ENCODE data around the gene DSG3.

Gene DSG3

DNA sequence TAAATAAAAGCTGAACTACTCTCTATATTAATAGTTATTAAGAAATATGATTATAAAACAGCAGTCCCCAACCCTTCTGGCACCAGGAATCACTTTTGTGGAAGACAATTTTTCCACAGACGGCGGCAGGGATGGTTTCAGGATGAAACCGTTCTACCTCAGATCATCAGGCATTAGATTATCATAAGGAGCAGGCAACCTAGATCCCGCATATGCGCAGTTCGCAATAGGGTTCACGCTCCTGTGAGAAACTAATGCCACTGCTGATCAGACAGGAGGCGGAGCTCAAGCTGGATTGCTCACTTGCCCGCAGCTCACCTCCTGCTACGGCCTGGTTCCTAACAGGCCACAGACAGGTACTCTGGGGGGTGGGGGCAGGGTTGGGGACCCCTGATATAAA is 31.1 kb downstream of the DSG3 start:
- TF ChIP-seq, protein P1, sequence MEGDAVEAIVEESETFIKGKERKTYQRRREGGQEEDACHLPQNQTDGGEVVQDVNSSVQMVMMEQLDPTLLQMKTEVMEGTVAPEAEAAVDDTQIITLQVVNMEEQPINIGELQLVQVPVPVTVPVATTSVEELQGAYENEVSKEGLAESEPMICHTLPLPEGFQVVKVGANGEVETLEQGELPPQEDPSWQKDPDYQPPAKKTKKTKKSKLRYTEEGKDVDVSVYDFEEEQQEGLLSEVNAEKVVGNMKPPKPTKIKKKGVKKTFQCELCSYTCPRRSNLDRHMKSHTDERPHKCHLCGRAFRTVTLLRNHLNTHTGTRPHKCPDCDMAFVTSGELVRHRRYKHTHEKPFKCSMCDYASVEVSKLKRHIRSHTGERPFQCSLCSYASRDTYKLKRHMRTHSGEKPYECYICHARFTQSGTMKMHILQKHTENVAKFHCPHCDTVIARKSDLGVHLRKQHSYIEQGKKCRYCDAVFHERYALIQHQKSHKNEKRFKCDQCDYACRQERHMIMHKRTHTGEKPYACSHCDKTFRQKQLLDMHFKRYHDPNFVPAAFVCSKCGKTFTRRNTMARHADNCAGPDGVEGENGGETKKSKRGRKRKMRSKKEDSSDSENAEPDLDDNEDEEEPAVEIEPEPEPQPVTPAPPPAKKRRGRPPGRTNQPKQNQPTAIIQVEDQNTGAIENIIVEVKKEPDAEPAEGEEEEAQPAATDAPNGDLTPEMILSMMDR (conservative IDR thresholded peaks at IDR 0.05; ENCODE audit: low read length) = no peak
- no peak overlapping the region for H3K4me3 ChIP-seq (ENCODE audit: low read length)
- no peak for DNase-seq (ENCODE audit: low read depth)

DNA sequence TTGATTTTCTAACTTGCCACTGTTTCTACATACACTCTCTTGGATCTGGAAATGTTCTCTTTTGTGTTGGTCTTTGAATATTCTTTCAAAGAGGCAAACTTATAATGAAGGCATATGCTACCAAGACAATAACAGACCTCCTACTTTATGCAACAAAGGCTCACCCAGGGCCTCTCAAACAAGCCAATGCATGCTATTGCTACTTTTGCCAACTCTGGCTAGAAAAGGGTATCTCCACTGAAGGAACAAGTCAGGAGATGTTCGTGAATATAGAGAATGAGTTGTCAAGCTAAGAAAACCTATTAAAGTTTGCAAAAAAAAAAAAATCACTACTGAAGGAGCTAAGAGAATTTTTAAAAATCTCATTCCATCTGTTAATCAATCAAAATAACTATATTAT is 34.5 kb downstream of the DSG3 start:
- no peak for DNase-seq (ENCODE audit: low read depth)
- TF ChIP-seq, protein P1 (conservative IDR thresholded peaks at IDR 0.05; ENCODE audit: low read length) = no peak
- H3K4me3 ChIP-seq (ENCODE audit: low read length) = no peak overlapping the region

DNA sequence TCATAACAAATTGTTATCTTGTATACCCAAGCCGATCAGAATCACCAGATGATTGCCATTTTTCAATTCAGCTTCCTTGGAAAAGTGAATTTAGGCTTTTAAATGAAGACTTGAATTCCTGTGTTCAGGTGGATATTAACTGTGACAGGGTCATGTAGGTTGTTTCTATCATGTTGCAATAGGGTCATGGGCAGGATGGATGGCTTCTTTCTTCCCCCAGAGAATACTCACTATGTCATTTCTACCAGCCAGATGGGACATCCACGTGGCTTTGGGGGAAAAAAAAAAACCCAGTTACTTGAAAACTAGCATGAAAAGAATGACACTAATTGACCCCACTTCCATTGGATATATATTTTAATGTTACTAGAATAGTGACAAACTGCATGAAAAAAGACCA is 35.9 kb downstream of the DSG3 start:
- TF ChIP-seq, protein P1 (conservative IDR thresholded peaks at IDR 0.05; ENCODE audit: low read length) = no peak

DNA sequence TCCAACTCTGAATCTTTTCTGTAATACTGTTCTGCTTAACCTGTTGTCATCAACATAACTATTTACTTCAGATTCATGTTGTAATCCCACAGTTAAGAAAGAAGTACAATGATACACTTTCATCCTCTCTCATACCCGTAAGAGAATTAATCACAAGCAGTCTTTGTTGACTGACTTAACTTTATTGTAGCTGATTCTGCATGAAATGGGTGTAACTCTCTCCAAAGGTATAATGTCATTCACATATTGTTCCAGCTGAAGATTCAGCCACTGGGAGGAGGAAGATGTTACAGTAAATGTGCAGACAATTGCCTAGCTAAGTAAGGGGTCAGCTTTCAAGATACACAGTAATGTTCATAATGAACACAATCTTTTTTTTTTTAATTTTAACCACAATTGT is 36.9 kb downstream of the DSG3 start:
- no peak overlapping the region for H3K4me3 ChIP-seq (ENCODE audit: low read length)
- TF ChIP-seq, protein P1 (conservative IDR thresholded peaks at IDR 0.05; ENCODE audit: low read length) = no peak
- DNase-seq (ENCODE audit: low read depth) = no peak

More for the DNA sequence above, 35.9 kb downstream of the DSG3 start:
- H3K4me3 ChIP-seq (ENCODE audit: low read length) = no peak overlapping the region
- DNase-seq (ENCODE audit: low read depth) = no peak

DNA sequence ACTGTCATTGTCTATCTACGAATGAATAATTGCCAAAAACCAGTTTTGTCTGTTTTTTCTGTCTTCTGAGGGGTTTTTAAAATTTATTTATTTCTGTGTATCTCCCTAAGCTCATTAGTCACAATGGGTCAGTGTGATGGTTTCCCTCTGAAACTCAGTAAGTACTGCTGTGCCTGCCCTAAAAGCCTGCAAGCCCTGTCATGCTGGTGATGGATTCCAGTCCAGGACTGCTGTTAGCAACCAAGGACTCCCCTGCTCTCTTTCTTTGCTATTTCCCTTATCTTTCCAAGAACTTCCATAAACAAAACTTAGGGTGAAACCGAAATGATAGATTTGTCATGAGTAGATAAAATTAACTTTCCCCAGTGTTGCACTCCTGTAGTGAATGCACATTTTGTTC is 38.6 kb downstream of the DSG3 start:
- DNase-seq (ENCODE audit: low read depth) = no peak
- no peak overlapping the region for H3K4me3 ChIP-seq (ENCODE audit: low read length)
- TF ChIP-seq, protein P1 (conservative IDR thresholded peaks at IDR 0.05; ENCODE audit: low read length) = no peak

DNA sequence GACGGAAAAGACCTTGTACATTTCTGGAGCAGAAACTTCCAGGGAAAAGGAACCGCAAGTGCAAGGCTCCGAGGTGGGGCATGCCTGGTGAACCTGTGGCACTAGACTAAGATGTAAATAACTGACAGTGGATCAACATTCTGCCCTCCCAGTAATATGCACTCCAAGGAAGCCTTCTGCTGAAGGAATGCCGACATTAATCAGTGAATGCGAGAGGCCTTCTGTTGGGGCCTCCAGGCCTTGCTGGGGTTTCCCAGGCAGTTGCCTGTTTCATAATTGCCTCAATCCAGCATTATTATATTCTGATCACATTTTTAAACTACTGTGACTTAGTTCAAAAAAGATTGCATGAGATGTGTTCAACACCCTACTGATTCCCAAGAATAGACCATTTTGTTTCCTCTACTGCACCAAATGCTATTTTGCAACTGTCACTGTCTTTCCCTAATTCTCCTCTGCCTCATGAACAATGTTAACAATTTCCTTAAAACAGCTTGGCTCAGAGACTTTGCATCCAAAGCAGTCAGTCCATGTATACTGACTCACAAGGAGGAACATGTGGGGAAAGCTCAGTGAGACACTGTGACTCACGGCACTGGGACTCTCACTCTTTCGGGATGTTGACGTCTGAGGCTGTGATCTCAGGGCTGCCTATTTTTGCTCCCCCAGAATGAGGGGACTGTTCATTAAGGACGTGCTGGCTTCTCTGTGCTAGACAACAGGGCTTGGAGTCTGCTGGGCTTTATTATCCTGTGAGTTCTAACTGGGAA is 39.9 kb downstream of the DSG3 start:
- TF ChIP-seq, protein P1 (conservative IDR thresholded peaks at IDR 0.05; ENCODE audit: low read length) = no peak
- DNase-seq (ENCODE audit: low read depth) = peak; percentile 71

DNA sequence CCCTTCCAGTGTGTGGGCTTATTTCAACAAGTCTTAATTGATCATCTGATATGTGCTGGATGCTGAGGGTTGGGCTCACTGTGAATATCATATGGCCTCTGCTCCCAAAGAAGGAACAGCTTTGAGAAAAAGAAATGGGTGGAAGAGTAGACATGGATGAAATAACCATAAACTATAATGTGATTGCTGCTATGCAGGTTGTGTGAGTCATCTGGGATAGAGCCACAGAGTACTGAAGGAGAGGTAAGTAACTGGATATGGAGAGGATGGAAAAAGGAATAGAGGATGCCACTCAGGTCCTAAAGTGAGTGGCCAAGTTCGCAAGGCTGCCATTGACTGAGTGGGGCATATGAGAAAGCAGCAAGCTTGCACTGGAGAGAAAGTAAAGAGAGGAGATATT is 41.8 kb downstream of the DSG3 start:
- DNase-seq (ENCODE audit: low read depth) = no peak
- TF ChIP-seq, protein P1 (conservative IDR thresholded peaks at IDR 0.05; ENCODE audit: low read length) = no peak
- no peak overlapping the region for H3K4me3 ChIP-seq (ENCODE audit: low read length)

More for the DNA sequence above, 39.9 kb downstream of the DSG3 start:
- H3K4me3 ChIP-seq (ENCODE audit: low read length) = no peak overlapping the region

Measured in AG10803 (cell line).